HepG2 (cell line): ENCODE measurements around the gene KMT2E.

Experiments used
- BHLHE40 ChIP-seq: IDR thresholded peaks from 2 replicates; pipeline ENCODE4 v1.6.1; 2011; ENCODE audit warnings: low read length, improper control_type of control experiment
- MZF1 ChIP-seq: sonication (generic); formaldehyde crosslinking; IDR thresholded peaks from 2 replicates; pipeline ENCODE4 v1.8.1; 2023; ENCODE audit warnings: mild to moderate bottlenecking, missing genetic modification reagents, borderline replicate concordance
- NR1H2 ChIP-seq: sonication (generic); formaldehyde crosslinking; IDR thresholded peaks from 2 replicates; pipeline ENCODE4 v1.8.1; 2022; ENCODE audit warnings: low read depth, missing genetic modification reagents, borderline replicate concordance
- PHF8 ChIP-seq: sonication (generic); formaldehyde crosslinking; IDR thresholded peaks from 2 replicates; pipeline ENCODE4 v1.5.0; 2020; ENCODE audit warnings: missing genetic modification reagents
- POLR2A ChIP-seq, 2 experiments: IDR thresholded peaks; 2 replicates each; pipeline ENCODE4 v1.6.1; 2011; ENCODE audit warnings: low read depth in 2 of 2, low read length in 2 of 2, mild to moderate bottlenecking in 1 of 2, moderate library complexity in 1 of 2; ENCODE audit not compliant: insufficient read depth in 1 of 2
- POLR2AphosphoS5 ChIP-seq: IDR thresholded peaks from 2 replicates; pipeline ENCODE4 v1.6.1; 2012; ENCODE audit warnings: low read depth, low read length
- SP4 ChIP-seq: sonication (generic); formaldehyde crosslinking; IDR thresholded peaks from 2 replicates; pipeline ENCODE4 v1.8.1; 2023; ENCODE audit warnings: mild to moderate bottlenecking, missing genetic modification reagents
- TCF12 ChIP-seq, 2 experiments: fragments of 450-650 bp in 1 of 2; sonication (generic) in 1 of 2; formaldehyde crosslinking in 1 of 2; IDR thresholded peaks; 2 replicates each; pipeline versions ENCODE4 v1.6.1 to v1.8.0; 2017 to 2022; ENCODE audit warnings: antibody characterized with exemption in 1 of 2, mild to moderate bottlenecking in 1 of 2, missing genetic modification reagents in 1 of 2, moderate library complexity in 1 of 2
- ZFP36L2 ChIP-seq: sonication (generic); formaldehyde crosslinking; IDR thresholded peaks from 2 replicates; pipeline ENCODE4 v1.4.0; 2020; ENCODE audit warnings: missing genetic modification reagents
- ZNF644 ChIP-seq: IDR thresholded peaks from 2 replicates; pipeline ENCODE4 v1.6.1; 2016; ENCODE audit warnings: low read depth
- TF ChIP-seq, protein P1 (sequence below): sonication (generic); formaldehyde crosslinking; IDR thresholded peaks from 2 replicates; pipeline ENCODE4 v1.4.0; 2020; ENCODE audit warnings: missing genetic modification reagents
- TF ChIP-seq, protein P2 (sequence below): sonication (generic); formaldehyde crosslinking; IDR thresholded peaks from 2 replicates; pipeline ENCODE4 v1.5.0; 2020; ENCODE audit warnings: mild to moderate bottlenecking, missing genetic modification reagents, moderate library complexity

DNA sequence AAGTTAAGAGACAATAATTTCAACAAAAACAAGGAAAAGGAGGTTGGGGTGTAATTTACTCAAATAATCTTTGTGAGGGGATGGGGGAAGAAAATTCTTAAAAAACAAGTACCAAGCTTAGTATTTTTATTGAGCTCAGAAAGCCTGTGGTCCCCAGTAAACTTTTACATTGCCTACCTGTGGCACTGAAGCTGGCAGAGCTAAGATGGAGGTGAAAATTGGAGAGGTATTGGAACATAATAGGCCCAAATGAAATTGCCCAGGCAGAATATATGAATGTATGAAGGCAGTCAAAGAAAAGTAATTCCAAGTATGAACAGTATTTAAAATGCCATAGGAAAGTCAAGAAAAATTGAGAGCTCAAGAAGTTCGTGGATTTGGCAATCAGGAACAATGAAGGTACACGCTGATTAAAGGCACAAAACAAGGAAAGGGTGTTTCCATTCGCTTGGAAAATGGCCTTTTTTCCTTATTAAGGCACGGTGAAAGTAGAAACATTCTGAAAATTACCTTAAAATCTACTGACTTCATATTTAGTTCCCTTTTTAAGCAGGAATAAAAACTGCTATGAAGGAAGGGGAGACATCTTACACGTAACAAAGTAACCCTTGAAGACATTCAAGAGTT, 3.4 kb upstream of the KMT2E start:
- TF ChIP-seq POLR2AphosphoS5 (no peak), ZNF644 (CRISPR knock-in tag) (no peak), POLR2A (IDR thresholded peaks at IDR 0.05; ENCODE audit: insufficient read depth in 1 of 2, low read depth in 2 of 2, low read length in 2 of 2) (peak in 1 of 2 experiments; percentile 43; a peak in 2 of 4 replicates), BHLHE40 (no peak), SP4 (CRISPR knock-in tag) (no peak), NR1H2 (CRISPR knock-in tag) (no peak), TCF12 (IDR thresholded peaks at IDR 0.05) (no peak), TCF12 (CRISPR knock-in tag; IDR thresholded peaks at IDR 0.05) (no peak), ZFP36L2 (CRISPR knock-in tag) (no peak), MZF1 (CRISPR knock-in tag) (no peak), PHF8 (CRISPR knock-in tag) (no peak)
- TF ChIP-seq, protein P1, sequence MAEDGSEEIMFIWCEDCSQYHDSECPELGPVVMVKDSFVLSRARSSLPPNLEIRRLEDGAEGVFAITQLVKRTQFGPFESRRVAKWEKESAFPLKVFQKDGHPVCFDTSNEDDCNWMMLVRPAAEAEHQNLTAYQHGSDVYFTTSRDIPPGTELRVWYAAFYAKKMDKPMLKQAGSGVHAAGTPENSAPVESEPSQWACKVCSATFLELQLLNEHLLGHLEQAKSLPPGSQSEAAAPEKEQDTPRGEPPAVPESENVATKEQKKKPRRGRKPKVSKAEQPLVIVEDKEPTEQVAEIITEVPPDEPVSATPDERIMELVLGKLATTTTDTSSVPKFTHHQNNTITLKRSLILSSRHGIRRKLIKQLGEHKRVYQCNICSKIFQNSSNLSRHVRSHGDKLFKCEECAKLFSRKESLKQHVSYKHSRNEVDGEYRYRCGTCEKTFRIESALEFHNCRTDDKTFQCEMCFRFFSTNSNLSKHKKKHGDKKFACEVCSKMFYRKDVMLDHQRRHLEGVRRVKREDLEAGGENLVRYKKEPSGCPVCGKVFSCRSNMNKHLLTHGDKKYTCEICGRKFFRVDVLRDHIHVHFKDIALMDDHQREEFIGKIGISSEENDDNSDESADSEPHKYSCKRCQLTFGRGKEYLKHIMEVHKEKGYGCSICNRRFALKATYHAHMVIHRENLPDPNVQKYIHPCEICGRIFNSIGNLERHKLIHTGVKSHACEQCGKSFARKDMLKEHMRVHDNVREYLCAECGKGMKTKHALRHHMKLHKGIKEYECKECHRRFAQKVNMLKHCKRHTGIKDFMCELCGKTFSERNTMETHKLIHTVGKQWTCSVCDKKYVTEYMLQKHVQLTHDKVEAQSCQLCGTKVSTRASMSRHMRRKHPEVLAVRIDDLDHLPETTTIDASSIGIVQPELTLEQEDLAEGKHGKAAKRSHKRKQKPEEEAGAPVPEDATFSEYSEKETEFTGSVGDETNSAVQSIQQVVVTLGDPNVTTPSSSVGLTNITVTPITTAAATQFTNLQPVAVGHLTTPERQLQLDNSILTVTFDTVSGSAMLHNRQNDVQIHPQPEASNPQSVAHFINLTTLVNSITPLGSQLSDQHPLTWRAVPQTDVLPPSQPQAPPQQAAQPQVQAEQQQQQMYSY, result no peak
- TF ChIP-seq, protein P2, sequence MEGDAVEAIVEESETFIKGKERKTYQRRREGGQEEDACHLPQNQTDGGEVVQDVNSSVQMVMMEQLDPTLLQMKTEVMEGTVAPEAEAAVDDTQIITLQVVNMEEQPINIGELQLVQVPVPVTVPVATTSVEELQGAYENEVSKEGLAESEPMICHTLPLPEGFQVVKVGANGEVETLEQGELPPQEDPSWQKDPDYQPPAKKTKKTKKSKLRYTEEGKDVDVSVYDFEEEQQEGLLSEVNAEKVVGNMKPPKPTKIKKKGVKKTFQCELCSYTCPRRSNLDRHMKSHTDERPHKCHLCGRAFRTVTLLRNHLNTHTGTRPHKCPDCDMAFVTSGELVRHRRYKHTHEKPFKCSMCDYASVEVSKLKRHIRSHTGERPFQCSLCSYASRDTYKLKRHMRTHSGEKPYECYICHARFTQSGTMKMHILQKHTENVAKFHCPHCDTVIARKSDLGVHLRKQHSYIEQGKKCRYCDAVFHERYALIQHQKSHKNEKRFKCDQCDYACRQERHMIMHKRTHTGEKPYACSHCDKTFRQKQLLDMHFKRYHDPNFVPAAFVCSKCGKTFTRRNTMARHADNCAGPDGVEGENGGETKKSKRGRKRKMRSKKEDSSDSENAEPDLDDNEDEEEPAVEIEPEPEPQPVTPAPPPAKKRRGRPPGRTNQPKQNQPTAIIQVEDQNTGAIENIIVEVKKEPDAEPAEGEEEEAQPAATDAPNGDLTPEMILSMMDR (CRISPR knock-in tag), result no peak
